DMS114 treated with DMSO at 0.1 percent for 48 hours (cell line): ENCODE results near the gene MMP28.

Experiments
- DNase-seq: peaks from one replicate; lab custom pipeline; 2025; ENCODE audit not compliant: unreplicated experiment; lab: John Stamatoyannopoulos, UW

Gene MMP28

GRCh38 chr17:35799942-35800341, 4.5 kb upstream of the MMP28 start:
- DNase-seq: no peak

DNA sequence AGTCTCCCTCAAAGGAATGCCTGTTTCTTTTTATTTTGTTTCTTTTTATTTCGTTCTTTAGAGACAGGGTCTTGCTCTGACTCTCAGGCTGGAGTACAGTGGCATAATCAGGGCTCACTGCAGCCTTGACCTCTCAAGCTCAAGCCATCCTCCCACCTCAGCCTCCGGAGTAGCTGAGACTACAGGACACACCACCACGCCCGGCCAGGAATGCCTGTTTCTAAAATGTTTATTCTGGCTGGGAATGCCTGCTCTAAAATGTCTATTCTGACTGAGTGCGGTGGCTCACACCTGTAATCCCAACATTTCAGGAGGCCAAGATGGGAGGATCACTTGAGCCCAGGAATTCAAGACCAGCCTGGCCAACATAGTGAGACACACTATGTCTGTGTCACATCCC, 2.5 kb upstream of the MMP28 start:
- no peak for DNase-seq

DNA sequence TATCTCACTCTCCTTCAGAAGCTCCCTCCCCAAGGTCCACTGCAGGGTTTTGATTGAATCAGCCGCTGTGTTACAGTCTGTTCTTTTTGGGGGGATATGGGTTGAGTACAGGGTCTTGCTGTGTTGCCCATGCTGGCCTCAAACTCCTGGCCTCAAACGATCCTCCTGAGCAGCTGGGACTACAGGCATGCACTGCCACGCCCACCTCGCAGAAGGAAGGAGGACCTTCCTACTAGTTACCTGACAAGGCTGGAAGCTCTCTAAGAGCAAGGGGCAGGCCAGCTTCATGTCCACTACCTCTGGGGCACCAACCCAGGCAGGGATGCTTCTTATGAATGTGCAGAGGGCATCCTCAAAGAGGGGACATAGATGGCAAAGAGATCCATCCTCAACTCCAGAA, 1.9 kb upstream of the MMP28 start:
- DNase-seq: no peak

DNA sequence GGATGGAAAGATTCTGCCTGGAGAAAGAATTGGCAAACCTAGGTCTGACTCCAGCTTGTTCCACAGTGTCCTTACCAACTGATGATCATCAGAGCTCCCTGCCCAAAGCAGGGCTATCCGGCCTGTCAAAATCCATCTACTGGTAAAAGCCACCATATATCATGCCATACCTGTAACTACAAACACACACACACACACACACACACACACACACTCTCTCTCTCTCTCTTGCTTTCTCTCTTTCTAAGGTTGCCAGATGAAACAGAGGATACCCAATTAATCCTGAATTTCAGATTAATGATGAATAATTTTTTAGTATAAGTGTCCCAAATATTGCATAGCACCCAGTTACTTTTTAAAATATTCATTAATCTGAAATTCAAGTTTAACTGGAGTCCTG, 1.5 kb upstream of the MMP28 start:
- DNase-seq: no peak

GRCh38 chr17:35795871-35796265, 427 bp upstream of the MMP28 start:
- DNase-seq: no peak

- DNase-seq: no peak
Measured at GRCh38 chr17:35793257-35793656, 2.2 kb downstream of the MMP28 start.

DNA sequence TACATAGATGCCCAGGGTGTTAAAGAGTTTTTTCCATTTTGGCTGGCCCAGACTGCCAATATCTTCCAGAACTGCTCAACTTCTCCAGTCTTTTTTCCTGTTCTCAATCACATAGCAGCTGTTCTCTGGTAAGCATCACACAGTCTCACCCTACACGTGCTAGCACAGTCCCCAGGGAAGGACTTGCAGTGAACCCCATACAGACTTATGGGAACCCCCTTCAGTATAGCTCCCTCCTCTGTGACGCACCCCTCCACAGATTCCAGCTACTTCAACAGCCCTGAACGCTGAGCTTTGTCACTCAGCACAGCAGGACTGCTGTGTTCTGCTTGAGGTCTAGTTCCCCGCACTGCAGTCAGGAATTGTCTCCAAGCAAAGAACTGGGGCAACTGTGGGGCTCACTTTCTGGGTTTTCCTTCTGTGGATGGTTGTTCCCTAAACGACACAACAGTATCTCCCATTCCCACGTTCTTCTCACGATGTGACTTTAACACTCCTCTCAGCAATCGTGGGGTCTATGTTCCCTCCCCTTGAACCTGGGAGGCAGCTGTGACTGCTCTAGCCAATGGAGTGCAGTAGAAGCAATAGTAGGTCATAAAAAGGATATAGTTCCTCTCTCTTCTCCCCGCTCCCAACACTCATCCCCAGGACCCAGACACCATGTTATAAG, 3.6 kb downstream of the MMP28 start:
- no peak for DNase-seq

- DNase-seq: no peak
Measured at GRCh38 chr17:35790841-35791240, 4.6 kb downstream of the MMP28 start.

- no peak for DNase-seq
Measured at GRCh38 chr17:35788477-35789368, 6.7 kb downstream of the MMP28 start.

DNA sequence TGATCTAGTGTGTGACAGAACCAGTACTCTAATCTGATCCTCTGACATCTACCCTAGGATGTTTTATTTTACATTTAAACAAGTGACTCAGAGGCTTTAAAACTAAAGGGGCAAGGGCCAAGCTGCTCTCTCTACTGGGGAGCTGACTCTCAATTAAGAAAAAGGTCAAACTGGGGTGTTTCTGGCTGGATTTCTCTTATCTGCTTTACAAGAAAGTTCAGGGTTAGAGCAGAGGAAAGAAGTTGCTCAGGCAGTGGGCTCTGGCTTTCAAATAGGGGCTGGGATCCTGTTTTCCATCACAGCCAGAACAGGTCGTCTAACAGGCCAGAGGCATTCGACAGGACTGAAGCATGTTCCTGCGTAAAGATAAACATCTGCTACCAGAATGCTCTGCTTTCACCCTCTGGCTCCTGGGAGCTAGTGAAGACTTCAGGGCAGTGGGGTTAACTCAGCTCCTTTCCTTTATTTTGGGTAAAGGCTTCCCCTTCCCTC, 8.5 kb downstream of the MMP28 start:
- no peak for DNase-seq

- DNase-seq: no peak
Measured at GRCh38 chr17:35784895-35785294, 10.5 kb downstream of the MMP28 start.

DNA sequence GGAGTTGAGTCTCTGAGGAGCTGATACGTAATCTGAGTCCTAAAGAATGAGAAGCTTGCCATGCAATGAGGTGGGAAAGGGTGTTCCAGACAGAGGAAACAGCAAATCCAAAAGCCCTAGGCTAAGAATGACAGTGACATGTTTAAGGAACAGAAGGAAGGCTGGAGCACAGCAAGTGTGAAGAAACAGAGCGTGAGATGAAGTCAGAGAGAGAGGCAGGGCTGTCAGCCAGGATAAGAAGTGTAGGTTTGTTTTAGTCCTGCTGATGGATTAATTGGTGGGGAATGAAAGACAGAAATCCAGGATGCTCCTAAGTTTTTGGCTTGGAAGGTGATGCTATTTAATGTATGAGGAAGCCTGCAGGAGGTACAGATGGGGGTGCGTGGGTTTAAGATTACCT, 14.5 kb downstream of the MMP28 start:
- DNase-seq: no peak

DNA sequence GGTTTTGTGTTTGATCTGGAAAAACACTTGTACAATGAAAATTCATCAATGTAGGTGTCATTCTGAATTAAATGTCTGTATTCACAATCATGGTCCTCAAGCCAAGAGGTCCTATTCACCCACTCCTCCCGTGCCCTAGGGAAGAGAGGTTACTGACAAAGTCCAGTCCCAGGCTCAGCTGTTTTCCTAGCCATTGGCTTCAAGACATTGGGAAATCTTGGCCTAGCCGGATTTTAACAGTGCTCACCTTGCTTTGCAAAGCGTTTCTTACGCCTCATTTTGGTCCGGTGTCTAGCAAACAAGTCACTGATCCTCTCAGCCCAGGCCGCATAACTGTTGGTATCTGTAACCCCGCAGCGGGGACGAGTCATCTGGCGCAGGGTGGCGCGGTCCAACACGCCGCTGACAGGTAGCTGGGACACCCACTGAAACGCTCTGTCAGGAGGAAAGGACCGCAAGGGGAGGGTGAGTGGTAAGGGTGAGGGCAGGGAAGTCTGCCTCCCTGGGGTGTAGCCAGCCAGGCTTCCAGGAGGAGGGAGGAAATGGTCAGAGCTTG, 16.7 kb downstream of the MMP28 start:
- no peak for DNase-seq

DNA sequence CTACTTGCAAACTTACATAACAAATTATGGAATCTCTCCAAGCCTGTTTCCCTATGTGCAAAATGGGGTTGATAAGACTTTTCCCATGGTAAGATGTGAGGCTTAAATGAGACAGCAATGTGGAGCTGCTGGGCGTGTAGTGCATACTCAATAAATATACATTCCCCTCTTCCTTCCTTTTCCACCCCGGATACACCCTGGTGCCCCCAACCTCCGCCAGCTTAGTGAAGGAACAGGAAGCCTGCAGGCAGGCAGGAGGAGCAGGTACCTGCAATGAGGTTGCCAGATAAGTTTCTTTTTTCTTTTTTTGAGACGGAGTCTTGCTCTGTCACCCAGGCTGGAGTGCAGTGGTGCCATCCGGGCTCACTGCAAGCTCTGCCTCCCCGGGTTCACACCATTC, 19.9 kb downstream of the MMP28 start:
- no peak for DNase-seq

DNA sequence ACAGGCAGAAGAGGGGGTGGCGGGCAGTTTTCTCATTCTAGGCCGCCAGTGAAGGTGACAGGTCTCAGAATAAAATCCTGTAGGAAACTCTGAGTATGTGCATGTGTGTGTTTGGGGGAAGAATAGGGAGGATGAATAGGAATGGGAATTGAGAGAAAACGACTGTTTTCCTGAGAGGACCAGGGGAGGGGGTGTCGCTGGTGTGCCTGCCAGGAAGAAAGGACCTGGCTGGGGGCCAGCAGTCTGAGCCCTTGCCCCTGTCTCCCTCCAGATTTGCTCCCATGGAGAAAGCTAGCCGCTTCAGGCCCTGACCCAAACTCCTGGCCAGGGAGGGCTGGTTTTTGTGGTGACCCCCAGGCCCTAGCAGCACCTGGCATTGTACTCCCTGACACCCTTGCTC, 20.4 kb downstream of the MMP28 start:
- no peak for DNase-seq

DNA sequence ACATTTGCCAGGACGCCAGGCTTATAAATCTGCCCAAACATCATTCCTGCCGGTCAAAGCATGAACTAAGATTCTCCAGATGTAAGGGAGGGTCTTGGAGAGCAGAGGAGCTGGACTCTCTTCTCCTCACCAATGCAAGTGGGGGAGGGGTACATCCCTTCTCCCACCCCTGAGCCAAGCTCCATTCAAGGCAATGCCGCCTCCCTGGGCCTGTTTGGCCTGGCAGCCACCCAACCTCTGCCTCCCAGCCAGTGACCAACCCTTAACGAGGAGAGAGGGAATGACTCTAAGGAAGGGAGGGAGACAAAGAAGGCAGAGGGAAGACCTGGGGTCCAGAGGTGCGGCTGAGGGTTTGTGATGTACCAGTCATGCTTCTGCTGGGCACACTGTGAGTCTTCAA, 20.9 kb downstream of the MMP28 start:
- no peak for DNase-seq

- DNase-seq: no peak
Measured at GRCh38 chr17:35773679-35774425, 21.6 kb downstream of the MMP28 start.

- no peak for DNase-seq
Measured at GRCh38 chr17:35773129-35773528, 22.3 kb downstream of the MMP28 start.

DNA sequence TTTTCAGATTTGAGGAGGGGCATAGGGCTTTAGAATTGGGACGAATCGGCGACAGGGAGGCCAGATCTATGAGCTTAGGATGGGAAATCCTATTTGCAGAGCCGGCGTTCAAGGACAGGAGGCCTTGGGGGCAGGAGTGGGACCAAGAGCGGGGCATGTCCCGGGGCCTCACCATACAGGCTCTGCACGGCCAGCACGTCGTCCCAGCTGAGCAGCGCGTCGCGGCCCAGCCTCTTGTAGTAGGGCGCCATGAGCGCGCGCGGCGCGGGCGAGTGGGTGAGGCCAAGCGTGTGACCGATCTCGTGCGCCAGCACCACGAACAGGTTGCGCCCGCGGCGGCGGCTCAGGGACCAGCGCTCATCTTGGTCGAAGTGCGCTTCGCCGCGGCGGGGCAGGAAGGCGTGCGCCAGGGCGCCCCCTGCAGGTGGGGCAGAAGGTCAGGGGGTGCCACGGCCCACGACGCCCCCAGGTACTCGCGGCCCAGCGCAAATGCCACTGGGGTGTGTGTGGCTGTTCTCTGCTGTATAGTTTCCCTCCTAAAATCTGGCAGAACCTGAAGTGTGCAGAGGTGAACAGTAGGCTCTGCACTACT, 25.4 kb downstream of the MMP28 start:
- no peak for DNase-seq

GRCh38 chr17:35768797-35769196, 26.6 kb downstream of the MMP28 start:
- DNase-seq: no peak

- peak; percentile 10 for DNase-seq
Measured at GRCh38 chr17:35766903-35767510, 28.4 kb downstream of the MMP28 start.
